Measurements from ENCODE around the gene SHROOM4.
A peak's percentile ranks its signal among the peaks of the same experiment; 100 is the strongest.

SHROOM4 gene

GRCh38 chrX:50615570-50616158 is 198.3 kb downstream of the SHROOM4 start:
- no peak for DNase-seq (ENCODE audit: low read depth in 3 of 3)

GRCh38 chrX:50614460-50614859 is 199.5 kb downstream of the SHROOM4 start:
- DNase-seq (ENCODE audit: low read depth in 3 of 3), result no peak

GRCh38 chrX:50613846-50614245 is 200.1 kb downstream of the SHROOM4 start:
- DNase-seq (ENCODE audit: low read depth in 3 of 3), result no peak

GRCh38 chrX:50609796-50610195 is 204.2 kb downstream of the SHROOM4 start:
- no peak for DNase-seq (ENCODE audit: low read depth in 3 of 3)

- no peak for DNase-seq (ENCODE audit: low read depth in 3 of 3)
These were observed 207.6 kb downstream of the SHROOM4 start for GRCh38 chrX:50606300-50606950.

GRCh38 chrX:50596056-50596455 is 217.9 kb downstream of the SHROOM4 start:
- DNase-seq (ENCODE audit: low read depth in 3 of 3), result no peak

GRCh38 chrX:50594788-50595187 is 219.2 kb downstream of the SHROOM4 start:
- DNase-seq (ENCODE audit: low read depth in 3 of 3), result no peak

- DNase-seq (ENCODE audit: low read depth in 3 of 3), result no peak
These were observed 227.0 kb downstream of the SHROOM4 start for GRCh38 chrX:50586980-50587379.

- DNase-seq (ENCODE audit: low read depth in 3 of 3), result no peak
These were observed 227.6 kb downstream of the SHROOM4 start for GRCh38 chrX:50586407-50586806.

- no peak for DNase-seq (ENCODE audit: low read depth in 3 of 3)
These were observed 232.6 kb downstream of the SHROOM4 start for GRCh38 chrX:50581405-50581804.

- DNase-seq (ENCODE audit: low read depth in 3 of 3), result peak in 1 of 3 donors; percentile 19
These were observed 234.0 kb downstream of the SHROOM4 start for GRCh38 chrX:50579955-50580354.

GRCh38 chrX:50577326-50577725 is 236.7 kb downstream of the SHROOM4 start:
- DNase-seq (ENCODE audit: low read depth in 3 of 3), result no peak

GRCh38 chrX:50567636-50568035 is 246.4 kb downstream of the SHROOM4 start:
- no peak for DNase-seq (ENCODE audit: low read depth in 3 of 3)

- no peak for DNase-seq (ENCODE audit: low read depth in 3 of 3)
These were observed 248.3 kb downstream of the SHROOM4 start for GRCh38 chrX:50565718-50566117.
